NCI-H82 treated with DMSO at 0.1 percent for 48 hours (cell line): Measurements from ENCODE around the gene LYPLAL1.
A peak's percentile ranks its signal among the peaks of the same experiment; 100 is the strongest.
"Not testable (repeated sequence)": the region's sequence is repeated elsewhere in the genome, so short reads cannot be mapped to it uniquely, and the experiment has no call there.

Experiments
- DNase-seq: peaks from one replicate; lab custom pipeline; 2025; ENCODE audit not compliant: unreplicated experiment; lab: John Stamatoyannopoulos, UW

LYPLAL1 gene

GRCh38 chr1:219161371-219161770, 12.3 kb upstream of the LYPLAL1 start:
- DNase-seq = no peak

DNA sequence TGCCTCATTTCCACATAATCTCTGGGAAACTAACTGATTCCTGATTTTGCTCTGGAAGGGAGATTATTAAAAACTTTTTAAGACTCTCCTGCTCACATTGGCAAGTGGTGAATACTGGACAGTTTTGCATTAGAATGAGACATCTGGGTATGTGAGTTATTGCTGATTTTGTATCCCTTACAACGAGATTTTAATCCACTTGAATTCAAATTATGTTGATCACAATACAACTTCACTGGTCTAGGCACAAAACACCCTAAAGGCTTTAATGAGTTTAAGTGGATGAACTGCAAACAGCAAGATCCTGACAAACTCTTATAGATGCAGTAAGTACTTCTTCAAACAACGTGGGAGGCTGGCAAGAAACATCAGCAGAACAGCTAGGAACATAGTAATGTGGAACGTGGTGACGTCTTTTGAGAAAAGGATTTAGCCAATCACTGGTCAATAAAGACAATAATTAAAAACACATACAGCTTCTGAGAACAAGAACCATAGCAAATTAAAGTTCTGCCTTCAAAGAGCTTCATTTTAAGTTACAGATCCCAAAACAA, 10.2 kb upstream of the LYPLAL1 start:
- DNase-seq = no peak

DNA sequence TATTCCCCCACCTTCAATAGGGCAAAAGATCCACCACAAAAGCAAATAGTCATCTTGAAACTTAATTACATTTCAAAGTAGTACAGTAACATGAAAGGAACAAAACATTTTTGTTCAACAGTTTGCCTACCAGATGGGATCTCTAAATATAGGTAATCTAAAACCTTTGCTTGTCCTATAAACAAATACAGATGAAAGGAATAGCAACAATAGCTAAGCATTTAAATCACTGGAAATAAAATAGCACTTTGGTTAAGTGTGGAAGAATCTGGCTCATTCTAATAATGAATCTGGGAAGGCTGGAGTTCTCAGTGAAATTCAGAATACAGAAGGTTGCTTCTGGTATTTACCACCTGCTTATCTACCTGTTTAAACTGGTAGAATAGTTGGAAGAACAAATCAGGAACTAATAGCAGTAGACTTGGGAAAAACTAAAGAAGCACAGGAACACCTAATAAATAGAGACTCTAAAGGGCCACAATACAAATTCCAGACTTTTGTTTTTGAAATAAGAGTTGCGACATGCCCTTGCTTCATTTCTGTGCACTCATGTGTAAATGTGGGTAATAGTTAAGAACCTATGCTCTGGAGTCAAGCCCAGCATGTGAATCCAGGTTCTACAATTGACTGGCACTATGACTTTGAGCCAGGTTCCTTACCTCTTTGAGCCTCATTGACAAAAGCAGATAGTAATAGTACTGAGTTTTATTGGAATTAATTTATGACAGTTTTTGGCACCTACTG, 2.3 kb upstream of the LYPLAL1 start:
- DNase-seq = no peak

DNA sequence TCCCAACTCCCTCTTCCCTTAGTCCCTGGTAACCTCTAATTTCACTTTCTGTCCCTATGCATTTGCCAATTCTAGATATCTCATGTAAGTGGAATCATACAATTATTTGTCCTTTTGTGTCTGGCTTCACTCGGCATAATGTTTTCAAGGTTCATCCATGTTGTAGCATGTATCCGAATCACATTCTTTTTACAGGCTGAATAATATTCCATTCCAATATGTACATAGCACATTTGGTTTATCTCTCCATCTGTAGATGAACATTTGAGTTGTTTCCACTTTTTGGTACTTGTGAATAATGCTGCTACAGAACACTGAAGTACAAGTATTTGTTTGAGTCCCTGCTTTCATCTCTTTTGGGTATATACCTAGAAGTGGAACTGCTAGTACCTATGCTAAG, 857 bp upstream of the LYPLAL1 start:
- no peak for DNase-seq

- DNase-seq = no peak
These were observed 282 bp upstream of the LYPLAL1 start for GRCh38 chr1:219173434-219173757.

- peak; percentile 83 for DNase-seq
These were observed 958 bp downstream of the LYPLAL1 start for GRCh38 chr1:219174460-219175211.

- DNase-seq = no peak
These were observed 1.5 kb downstream of the LYPLAL1 start for GRCh38 chr1:219175212-219175564.

DNA sequence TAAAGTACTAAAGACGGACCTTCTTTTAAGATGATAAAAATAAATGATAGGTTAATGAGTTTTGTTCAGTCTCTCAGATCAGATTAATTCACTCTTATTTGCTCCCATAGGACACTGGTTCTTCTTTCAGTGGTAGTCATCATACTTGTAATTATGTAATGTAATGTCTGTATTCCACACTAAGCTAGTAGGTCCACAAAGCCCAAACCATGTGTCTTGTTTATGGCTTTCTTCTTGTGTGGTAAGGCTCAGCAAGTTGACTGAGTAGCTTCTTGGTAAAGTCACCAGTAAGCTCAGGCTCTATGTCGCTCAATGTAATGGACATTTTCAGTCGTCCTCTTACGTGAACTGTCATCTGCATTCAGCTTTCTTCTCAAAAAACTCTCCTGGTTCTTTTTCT, 2.5 kb downstream of the LYPLAL1 start:
- no peak for DNase-seq

DNA sequence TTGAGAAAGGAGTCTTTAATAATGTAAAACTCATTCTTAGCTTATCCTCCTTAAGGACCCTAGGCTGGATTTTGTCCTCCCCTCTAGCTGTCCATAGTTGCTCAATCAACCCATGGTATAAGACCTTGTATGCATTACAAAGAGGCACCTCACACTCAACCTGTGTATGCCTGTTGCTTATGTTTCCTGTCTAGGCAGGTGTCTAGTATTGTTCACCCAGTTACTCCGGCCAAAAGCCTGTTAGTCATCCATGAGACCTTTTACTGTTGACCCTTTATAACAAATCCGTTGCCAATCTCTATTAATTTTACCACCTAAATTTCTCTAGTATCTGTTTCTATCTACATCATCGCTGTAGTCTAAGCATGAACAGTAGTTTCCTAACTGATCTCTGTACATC, 3.7 kb downstream of the LYPLAL1 start:
- DNase-seq = no peak

- no peak for DNase-seq
These were observed 4.3 kb downstream of the LYPLAL1 start for GRCh38 chr1:219177940-219178339.

GRCh38 chr1:219179293-219179692, 5.6 kb downstream of the LYPLAL1 start:
- DNase-seq = no peak

DNA sequence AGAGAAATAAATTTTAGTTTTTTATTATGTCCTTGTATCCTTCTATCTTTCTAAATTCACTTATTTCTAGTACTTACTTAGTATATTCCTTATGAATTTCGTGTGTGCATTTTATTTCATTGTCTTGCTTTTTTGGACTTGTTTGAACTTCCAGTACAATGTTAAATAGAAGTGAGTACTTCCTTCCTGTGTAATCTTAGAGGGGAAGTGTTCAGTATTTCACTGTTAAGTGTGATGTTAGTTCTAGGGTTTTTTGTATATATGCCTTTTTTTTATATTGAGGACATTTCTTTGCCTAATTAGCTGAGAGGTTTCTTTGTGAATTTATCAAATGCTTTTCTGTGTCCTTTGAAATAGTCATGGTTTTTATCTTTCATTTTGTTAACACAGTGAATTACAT, 10.7 kb downstream of the LYPLAL1 start:
- no peak for DNase-seq

DNA sequence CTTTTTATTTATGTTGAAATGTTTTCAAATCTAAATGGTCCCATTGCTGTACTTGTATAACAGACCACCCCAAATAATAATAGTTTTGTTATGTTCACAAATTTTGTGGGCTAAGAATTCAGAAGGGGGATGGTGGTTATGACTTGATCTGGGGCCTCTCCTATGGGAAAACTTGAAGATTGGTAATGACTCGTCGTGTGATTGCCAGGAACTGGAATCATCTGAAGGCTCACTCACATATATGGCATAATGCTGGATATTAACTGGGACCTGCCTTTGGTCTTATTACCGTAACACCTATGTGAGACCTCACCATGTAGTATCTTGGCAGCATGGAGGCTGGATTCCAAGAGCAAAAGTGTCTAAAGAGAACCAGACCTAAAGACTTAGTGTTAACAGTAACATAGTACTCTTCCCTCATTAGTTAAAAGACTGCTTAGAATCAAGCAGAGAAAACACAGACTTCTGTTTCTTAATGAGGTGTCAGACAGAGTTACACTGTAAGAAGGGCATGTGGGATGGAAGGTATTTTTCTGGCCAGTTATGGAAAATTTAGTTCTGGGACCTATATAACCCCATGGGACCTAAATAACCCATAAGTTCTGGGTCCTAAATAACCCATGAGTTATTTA, 11.9 kb downstream of the LYPLAL1 start:
- no peak for DNase-seq

GRCh38 chr1:219188331-219188803, 14.7 kb downstream of the LYPLAL1 start:
- no peak for DNase-seq

DNA sequence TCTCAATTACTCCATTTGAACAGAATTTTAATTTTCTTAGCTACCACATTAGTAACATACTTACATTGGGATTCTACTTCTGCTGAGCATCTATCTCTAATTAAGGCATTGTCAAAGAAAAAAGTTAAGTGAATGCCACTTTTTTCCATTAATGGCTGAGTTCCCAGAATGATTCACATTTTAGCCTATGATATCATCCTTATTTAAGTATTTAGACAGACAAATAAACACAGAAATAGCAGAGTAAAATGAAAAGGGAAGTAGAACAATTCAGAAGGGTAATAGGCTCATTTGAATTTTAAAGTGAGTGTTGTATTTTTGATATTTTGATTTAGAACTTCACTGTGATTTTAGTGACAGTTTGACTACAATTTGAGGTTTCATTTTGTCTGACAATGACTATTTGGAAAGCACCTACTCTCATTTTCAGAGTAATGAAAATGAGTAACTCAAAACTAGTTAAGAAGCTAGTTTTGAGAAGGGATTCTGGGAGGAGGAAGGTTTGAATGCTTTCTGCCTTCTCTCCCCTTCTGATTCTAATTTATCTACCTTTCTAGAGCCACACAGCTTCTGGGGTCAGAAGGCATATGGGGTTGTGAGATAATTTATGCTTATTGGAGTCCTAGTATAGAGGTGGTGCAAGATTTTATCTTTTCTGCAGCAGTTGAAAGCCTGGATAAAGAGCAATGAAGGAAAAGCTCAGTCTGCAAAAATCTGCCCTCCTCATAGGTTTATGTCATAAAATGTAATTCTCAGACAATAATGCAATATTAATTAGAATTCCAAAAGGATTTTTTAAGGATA, 15.5 kb downstream of the LYPLAL1 start:
- no peak for DNase-seq

- DNase-seq = no peak
These were observed 16.3 kb downstream of the LYPLAL1 start for GRCh38 chr1:219189952-219190351.

GRCh38 chr1:219190605-219191004, 16.9 kb downstream of the LYPLAL1 start:
- DNase-seq = no peak

GRCh38 chr1:219195833-219196232, 22.2 kb downstream of the LYPLAL1 start:
- not testable (repeated sequence) for DNase-seq

DNA sequence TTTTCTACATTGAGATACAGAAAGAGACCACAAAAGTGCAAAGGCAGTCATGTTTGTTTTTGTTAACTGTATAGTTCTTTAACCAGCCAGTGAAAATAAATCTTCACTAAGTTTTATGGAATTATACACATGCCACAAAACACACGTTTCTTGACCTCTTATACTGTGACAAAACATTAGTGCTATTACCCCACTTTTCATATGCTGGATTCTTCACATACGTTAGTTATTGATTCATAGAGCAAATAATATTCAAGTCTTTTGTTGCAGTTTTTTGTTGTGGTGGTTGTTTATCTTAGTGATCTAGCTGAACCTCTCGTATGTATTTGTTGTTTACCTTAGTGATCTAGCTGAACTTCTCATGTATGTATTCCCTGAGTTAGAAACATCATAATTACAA, 28.0 kb downstream of the LYPLAL1 start:
- DNase-seq = no peak

DNA sequence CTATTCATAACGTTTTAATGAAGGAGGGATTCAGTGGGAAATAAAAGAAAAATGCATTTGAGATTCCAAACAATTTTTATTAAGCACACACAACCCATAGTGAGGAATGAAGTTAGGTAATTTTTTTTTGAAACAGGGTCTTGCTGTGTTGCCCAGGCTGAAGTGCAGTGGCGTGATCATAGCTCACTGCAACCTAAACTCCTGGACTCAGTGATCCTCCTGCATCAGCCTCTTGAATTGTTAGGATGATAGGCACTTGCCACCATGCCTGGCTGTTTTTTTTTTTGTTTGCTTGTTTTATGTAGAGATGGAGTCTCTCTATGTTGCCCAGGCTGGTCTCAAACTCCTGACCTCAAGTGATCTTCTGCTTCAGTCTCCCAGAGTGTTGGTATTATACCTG, 28.9 kb downstream of the LYPLAL1 start:
- no peak for DNase-seq

GRCh38 chr1:219206350-219206749, 32.7 kb downstream of the LYPLAL1 start:
- no peak for DNase-seq
